Measurements from ENCODE around the gene MANBA. TPM values are rescaled to one million over a fixed set of nuclear protein-coding genes. Genes with fewer than 3 reads are reported as not detected.
A peak's percentile ranks its signal among the peaks of the same experiment; 100 is the strongest.

MANBA gene
- total and polyA plus RNA-seq, 2 of the 13 experiments (the other 11 are each of a cell fraction or from before 2014, with no cell fraction given), result 11.7 to 33.3 TPM

DNA sequence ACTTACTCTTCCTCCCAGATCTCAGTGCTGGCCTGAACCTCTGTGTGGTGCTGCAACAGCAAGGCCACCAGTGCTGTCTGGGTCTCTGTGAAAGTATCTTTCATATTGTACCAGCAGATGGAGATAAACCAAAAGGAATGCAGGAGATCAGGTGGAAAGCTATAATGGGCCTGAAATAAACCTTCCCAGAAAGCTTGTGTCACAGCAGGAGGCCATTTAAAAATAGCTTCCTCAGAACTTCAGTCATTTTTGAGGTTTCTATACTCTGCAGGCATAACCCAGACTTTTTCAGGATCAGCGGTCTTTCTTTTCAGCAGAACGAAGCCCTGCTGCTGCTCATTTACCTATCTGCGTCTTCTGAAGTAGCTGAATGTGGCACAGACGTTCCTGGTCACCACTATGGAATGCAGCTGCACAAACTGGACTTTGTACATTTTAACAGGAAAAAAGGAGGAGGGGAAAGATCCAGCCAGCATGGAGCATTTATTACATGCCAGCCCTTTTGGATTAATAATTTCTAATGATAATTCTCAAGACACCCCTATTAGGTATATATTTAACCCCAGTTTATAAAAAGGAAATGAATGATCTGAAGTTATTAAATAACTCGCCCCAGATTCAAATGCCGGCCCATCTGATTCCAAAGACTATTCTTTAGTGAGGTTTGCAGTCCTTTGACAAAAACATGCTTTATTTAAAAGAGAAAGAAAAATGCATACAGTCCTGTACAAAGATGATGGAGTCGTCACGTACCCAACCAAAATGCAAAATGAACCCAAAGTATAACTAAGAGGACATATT lies 139.9 kb downstream of the MANBA start (continued):
- TF ChIP-seq, protein P1, sequence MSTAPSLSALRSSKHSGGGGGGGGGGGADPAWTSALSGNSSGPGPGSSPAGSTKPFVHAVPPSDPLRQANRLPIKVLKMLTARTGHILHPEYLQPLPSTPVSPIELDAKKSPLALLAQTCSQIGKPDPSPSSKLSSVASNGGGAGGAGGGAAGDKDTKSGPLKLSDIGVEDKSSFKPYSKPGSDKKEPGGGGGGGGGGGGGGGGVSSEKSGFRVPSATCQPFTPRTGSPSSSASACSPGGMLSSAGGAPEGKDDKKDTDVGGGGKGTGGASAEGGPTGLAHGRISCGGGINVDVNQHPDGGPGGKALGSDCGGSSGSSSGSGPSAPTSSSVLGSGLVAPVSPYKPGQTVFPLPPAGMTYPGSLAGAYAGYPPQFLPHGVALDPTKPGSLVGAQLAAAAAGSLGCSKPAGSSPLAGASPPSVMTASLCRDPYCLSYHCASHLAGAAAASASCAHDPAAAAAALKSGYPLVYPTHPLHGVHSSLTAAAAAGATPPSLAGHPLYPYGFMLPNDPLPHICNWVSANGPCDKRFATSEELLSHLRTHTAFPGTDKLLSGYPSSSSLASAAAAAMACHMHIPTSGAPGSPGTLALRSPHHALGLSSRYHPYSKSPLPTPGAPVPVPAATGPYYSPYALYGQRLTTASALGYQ (CRISPR knock-in tag; IDR thresholded peaks at IDR 0.05), result no peak
- TF ChIP-seq GZF1 (CRISPR knock-in tag; IDR thresholded peaks at IDR 0.05) (no peak), RAD51 (IDR thresholded peaks at IDR 0.05; ENCODE audit: borderline replicate concordance) (no peak), ZNF431 (CRISPR knock-in tag; IDR thresholded peaks at IDR 0.05; ENCODE audit: borderline replicate concordance, low read depth) (no peak), MED1 (CRISPR knock-in tag; IDR thresholded peaks at IDR 0.05) (peak; percentile 47), FOXK2 (IDR thresholded peaks at IDR 0.05) (no peak), HOXA5 (CRISPR knock-in tag; IDR thresholded peaks at IDR 0.05) (no peak), CBX1 (IDR thresholded peaks at IDR 0.05; ENCODE audit: low read depth) (no peak), PCBP2 (optimal IDR thresholded peaks at IDR 0.05; ENCODE audit: low read depth, low read length, poor library complexity, severe bottlenecking) (no peak), ZNF44 (CRISPR knock-in tag; IDR thresholded peaks at IDR 0.05) (no peak), ZSCAN12 (CRISPR knock-in tag; IDR thresholded peaks at IDR 0.05) (no peak), ZNF879 (CRISPR knock-in tag; IDR thresholded peaks at IDR 0.05) (no peak), SALL1 (CRISPR knock-in tag; IDR thresholded peaks at IDR 0.05) (peak; percentile 44; the same call in 1 of the 2 replicates), CBX5 (CRISPR knock-in tag; IDR thresholded peaks at IDR 0.05; ENCODE audit: borderline replicate concordance) (no peak), FLYWCH1 (CRISPR knock-in tag; IDR thresholded peaks at IDR 0.05) (no peak), HMG20A (CRISPR knock-in tag; IDR thresholded peaks at IDR 0.05; ENCODE audit: borderline replicate concordance) (peak; percentile 70), MBD4 (IDR thresholded peaks at IDR 0.05; ENCODE audit: borderline replicate concordance, low read length) (no peak), ZNF460 (CRISPR knock-in tag; IDR thresholded peaks at IDR 0.05; ENCODE audit: borderline replicate concordance) (no peak), TAF1 (CRISPR knock-in tag; IDR thresholded peaks at IDR 0.05) (no peak)
- TF ChIP-seq, protein P2, sequence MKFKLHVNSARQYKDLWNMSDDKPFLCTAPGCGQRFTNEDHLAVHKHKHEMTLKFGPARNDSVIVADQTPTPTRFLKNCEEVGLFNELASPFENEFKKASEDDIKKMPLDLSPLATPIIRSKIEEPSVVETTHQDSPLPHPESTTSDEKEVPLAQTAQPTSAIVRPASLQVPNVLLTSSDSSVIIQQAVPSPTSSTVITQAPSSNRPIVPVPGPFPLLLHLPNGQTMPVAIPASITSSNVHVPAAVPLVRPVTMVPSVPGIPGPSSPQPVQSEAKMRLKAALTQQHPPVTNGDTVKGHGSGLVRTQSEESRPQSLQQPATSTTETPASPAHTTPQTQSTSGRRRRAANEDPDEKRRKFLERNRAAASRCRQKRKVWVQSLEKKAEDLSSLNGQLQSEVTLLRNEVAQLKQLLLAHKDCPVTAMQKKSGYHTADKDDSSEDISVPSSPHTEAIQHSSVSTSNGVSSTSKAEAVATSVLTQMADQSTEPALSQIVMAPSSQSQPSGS (CRISPR knock-in tag; IDR thresholded peaks at IDR 0.05), result peak; percentile 88
- TF ChIP-seq, protein P3, sequence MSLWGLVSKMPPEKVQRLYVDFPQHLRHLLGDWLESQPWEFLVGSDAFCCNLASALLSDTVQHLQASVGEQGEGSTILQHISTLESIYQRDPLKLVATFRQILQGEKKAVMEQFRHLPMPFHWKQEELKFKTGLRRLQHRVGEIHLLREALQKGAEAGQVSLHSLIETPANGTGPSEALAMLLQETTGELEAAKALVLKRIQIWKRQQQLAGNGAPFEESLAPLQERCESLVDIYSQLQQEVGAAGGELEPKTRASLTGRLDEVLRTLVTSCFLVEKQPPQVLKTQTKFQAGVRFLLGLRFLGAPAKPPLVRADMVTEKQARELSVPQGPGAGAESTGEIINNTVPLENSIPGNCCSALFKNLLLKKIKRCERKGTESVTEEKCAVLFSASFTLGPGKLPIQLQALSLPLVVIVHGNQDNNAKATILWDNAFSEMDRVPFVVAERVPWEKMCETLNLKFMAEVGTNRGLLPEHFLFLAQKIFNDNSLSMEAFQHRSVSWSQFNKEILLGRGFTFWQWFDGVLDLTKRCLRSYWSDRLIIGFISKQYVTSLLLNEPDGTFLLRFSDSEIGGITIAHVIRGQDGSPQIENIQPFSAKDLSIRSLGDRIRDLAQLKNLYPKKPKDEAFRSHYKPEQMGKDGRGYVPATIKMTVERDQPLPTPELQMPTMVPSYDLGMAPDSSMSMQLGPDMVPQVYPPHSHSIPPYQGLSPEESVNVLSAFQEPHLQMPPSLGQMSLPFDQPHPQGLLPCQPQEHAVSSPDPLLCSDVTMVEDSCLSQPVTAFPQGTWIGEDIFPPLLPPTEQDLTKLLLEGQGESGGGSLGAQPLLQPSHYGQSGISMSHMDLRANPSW (CRISPR knock-in tag; IDR thresholded peaks at IDR 0.05; ENCODE audit: borderline replicate concordance), result no peak
- TF ChIP-seq, protein P4, sequence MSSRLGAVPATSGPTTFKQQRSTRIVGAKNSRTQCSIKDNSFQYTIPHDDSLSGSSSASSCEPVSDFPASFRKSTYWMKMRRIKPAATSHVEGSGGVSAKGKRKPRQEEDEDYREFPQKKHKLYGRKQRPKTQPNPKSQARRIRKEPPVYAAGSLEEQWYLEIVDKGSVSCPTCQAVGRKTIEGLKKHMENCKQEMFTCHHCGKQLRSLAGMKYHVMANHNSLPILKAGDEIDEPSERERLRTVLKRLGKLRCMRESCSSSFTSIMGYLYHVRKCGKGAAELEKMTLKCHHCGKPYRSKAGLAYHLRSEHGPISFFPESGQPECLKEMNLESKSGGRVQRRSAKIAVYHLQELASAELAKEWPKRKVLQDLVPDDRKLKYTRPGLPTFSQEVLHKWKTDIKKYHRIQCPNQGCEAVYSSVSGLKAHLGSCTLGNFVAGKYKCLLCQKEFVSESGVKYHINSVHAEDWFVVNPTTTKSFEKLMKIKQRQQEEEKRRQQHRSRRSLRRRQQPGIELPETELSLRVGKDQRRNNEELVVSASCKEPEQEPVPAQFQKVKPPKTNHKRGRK (CRISPR knock-in tag; IDR thresholded peaks at IDR 0.05), result no peak
